Measurements from ENCODE around the gene METTL15. TPM values are rescaled to one million over a fixed set of nuclear protein-coding genes. Genes with fewer than 3 reads are reported as not detected.

METTL15 gene
- total RNA-seq, 1 experiment from 2014 or later, result 12.4 TPM

DNA sequence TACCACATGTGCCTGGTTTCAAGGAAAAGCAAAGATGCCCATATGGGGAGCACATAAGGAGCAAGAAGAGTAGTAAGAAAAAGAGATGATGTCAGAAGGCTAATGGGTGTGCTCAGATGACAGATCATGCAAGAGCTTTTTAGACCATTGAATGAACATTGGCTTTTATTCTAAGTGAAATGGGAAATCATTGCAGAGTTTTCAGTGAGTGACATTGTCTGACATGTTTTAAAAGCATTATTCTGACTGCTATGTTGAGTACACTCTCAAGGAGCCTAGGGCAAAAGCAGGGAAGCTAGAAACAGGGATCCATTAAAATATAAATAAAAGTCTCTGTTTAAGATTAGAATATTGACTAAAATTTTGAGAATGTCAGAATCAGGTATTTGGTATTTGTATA lies 133.6 kb downstream of the METTL15 start:
- ChIA-PET CTCF (no interaction called here), POLR2A (ENCODE audit: unreplicated experiment) (no interaction called here)
- Histone ChIP-seq H3K9ac (ENCODE audit: low read length) (no peak overlapping the region), H3F3A (ENCODE audit: low read length, unreplicated experiment) (no peaks in the 10 kb centered on the region), H3K9me2 (replicated peaks; ENCODE audit: low read length) (no peaks in the 10 kb centered on the region), H3K4me1 (ENCODE audit: insufficient read depth, low read length) (no peaks in the 10 kb centered on the region), H3K9me3 (ENCODE audit: low read length) (no peaks in the 10 kb centered on the region), H2AFZ (ENCODE audit: low read length) (no peak overlapping the region), H4K20me1 (ENCODE audit: low read length) (no peaks in the 10 kb centered on the region), H3K36me3 (ENCODE audit: low read depth, low read length) (no peaks in the 10 kb centered on the region), H3K4me2 (ENCODE audit: low read length) (no peak overlapping the region), H3K27ac (ENCODE audit: low read length) (no peak overlapping the region), H3K4me3 (ENCODE audit: low read length) (no peak overlapping the region), H3K27me3 (ENCODE audit: low read length) (no peaks in the 10 kb centered on the region), H3K79me2 (ENCODE audit: low read length) (no peaks in the 10 kb centered on the region)
- ATAC-seq (no peak), DNase-seq (no peak)
- no TSS peak for BruUV-seq (replicated peaks)
- TF ChIP-seq EZH2 (IDR thresholded peaks at IDR 0.05; ENCODE audit: low read length, unreplicated experiment), result no peak
- no peak for TF ChIP-seq EZH2phosphoT487 (IDR thresholded peaks at IDR 0.05; ENCODE audit: borderline replicate concordance, low read length)
- TF ChIP-seq CTCF (conservative IDR thresholded peaks at IDR 0.05; ENCODE audit: low read depth, low read length), result no peak
- intact Hi-C loops (cut with micrococcal nuclease), result no loop called here

DNA sequence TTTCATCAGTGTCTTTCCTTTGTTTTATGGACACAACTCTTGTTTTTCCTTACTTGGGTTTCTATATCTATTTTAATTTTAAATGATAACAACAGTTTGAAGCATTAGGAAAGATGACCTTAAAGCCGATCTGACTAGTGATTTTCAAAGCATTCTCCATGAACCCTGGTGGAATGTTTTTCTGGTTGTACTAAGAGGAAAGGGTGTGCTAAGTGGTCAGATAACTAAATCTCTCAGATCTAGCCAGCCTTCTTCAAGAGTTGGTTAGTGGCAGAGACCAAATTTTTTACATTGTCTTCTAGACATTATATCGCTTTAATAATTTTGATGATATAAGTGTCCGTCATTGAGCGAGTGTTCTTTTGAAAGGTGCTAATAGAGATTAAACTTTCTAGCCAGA lies 134.4 kb downstream of the METTL15 start:
- BruUV-seq (replicated peaks), result no TSS peak
- TF ChIP-seq EZH2 (IDR thresholded peaks at IDR 0.05; ENCODE audit: low read length, unreplicated experiment) (no peak), EZH2phosphoT487 (IDR thresholded peaks at IDR 0.05; ENCODE audit: borderline replicate concordance, low read length) (no peak), CTCF (conservative IDR thresholded peaks at IDR 0.05; ENCODE audit: low read depth, low read length) (no peak)
- CTCF ChIA-PET, result no interaction called here
- no peaks in the 10 kb centered on the region for H3K9me3 ChIP-seq (ENCODE audit: low read length)
- no peak for DNase-seq
- intact Hi-C loops (cut with micrococcal nuclease), result no loop called here
- no peak overlapping the region for H3K4me3 ChIP-seq (ENCODE audit: low read length)
- H3K4me2 ChIP-seq (ENCODE audit: low read length), result no peak overlapping the region
- POLR2A ChIA-PET (ENCODE audit: unreplicated experiment), result no interaction called here
- H3K27me3 ChIP-seq (ENCODE audit: low read length), result no peaks in the 10 kb centered on the region
- H2AFZ ChIP-seq (ENCODE audit: low read length), result no peak overlapping the region
- H3K9ac ChIP-seq (ENCODE audit: low read length), result no peak overlapping the region
- no peaks in the 10 kb centered on the region for H3K79me2 ChIP-seq (ENCODE audit: low read length)
- no peaks in the 10 kb centered on the region for H3K4me1 ChIP-seq (ENCODE audit: insufficient read depth, low read length)
- no peaks in the 10 kb centered on the region for H3K9me2 ChIP-seq (replicated peaks; ENCODE audit: low read length)
- no peak for ATAC-seq
- no peaks in the 10 kb centered on the region for H3F3A ChIP-seq (ENCODE audit: low read length, unreplicated experiment)
- no peaks in the 10 kb centered on the region for H3K36me3 ChIP-seq (ENCODE audit: low read depth, low read length)
- no peak overlapping the region for H3K27ac ChIP-seq (ENCODE audit: low read length)
- H4K20me1 ChIP-seq (ENCODE audit: low read length), result no peaks in the 10 kb centered on the region

DNA sequence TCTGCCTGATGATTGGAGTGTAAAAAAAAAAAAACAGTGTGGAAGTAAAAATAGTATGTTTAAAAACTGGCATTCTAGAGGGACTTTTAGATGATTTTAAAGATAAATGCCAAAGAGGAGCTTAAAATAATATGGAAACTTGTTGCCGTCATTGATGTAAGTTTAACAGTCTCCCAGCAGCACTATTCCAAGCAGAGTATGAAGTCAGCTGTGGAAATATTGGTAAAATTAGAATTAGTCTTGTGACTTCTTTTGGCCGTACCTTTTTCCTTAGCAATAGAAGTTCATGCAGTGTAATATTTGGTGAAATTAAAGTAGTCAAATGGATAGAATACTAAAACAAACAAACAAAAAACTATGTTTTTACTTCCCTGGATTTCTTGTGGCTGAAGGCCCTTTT lies 134.9 kb downstream of the METTL15 start:
- Histone ChIP-seq H3K4me1 (ENCODE audit: insufficient read depth, low read length) (no peaks in the 10 kb centered on the region), H3K9ac (ENCODE audit: low read length) (no peak overlapping the region), H2AFZ (ENCODE audit: low read length) (no peak overlapping the region), H4K20me1 (ENCODE audit: low read length) (no peaks in the 10 kb centered on the region), H3K79me2 (ENCODE audit: low read length) (no peaks in the 10 kb centered on the region), H3K27ac (ENCODE audit: low read length) (no peak overlapping the region), H3K9me2 (replicated peaks; ENCODE audit: low read length) (no peaks in the 10 kb centered on the region), H3K36me3 (ENCODE audit: low read depth, low read length) (no peaks in the 10 kb centered on the region), H3K27me3 (ENCODE audit: low read length) (no peaks in the 10 kb centered on the region), H3K4me3 (ENCODE audit: low read length) (no peak overlapping the region), H3F3A (ENCODE audit: low read length, unreplicated experiment) (no peaks in the 10 kb centered on the region), H3K9me3 (ENCODE audit: low read length) (no peaks in the 10 kb centered on the region), H3K4me2 (ENCODE audit: low read length) (no peak overlapping the region)
- BruUV-seq (replicated peaks), result no TSS peak
- CTCF ChIA-PET, result no interaction called here
- intact Hi-C loops (cut with micrococcal nuclease), result no loop called here
- POLR2A ChIA-PET (ENCODE audit: unreplicated experiment), result no interaction called here
- ATAC-seq, result no peak
- TF ChIP-seq CTCF (conservative IDR thresholded peaks at IDR 0.05; ENCODE audit: low read depth, low read length) (no peak), EZH2 (IDR thresholded peaks at IDR 0.05; ENCODE audit: low read length, unreplicated experiment) (no peak), EZH2phosphoT487 (IDR thresholded peaks at IDR 0.05; ENCODE audit: borderline replicate concordance, low read length) (no peak)
- DNase-seq, result no peak
